Measurements from ENCODE around the gene PRDM5. TPM values are rescaled to one million over a fixed set of nuclear protein-coding genes. Genes with fewer than 3 reads are reported as not detected.

Gene PRDM5
- total RNA-seq, 1 experiment from 2014 or later, result 0.85 TPM

DNA sequence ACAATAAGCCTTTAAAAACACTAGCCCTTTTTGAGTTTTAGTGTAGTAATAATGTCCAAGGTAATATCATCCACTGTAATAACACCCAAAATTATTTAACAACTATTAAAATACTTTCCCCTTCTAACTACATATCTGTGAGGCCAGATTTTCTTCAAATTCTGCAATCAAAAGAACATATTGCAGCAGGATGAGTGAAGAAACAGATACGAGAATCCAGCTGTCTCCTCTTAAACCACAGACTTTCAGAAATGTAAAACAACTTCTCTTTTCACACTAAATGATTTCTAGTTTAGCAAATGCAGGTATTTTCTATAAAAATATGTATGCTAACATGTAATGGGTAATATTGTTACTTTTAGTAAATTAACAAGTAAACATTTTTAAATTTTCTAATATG is 148.9 kb downstream of the PRDM5 start:
- H3K79me2 ChIP-seq (ENCODE audit: low read depth), result no peaks in the 10 kb centered on the region
- no peak overlapping the region for H3K4me2 ChIP-seq
- H2AFZ ChIP-seq, result no peak overlapping the region
- no peaks in the 10 kb centered on the region for H3K4me1 ChIP-seq (replicated peaks; ENCODE audit: insufficient read depth)
- no peaks in the 10 kb centered on the region for H3K9me3 ChIP-seq (ENCODE audit: insufficient read depth, low read depth)
- ChIA-PET CTCF (no interaction called here), POLR2A (ENCODE audit: unreplicated experiment) (no interaction called here)
- no peak overlapping the region for H3K27ac ChIP-seq
- H3F3A ChIP-seq (ENCODE audit: insufficient read depth, low read depth), result no peaks in the 10 kb centered on the region
- H4K20me1 ChIP-seq (ENCODE audit: insufficient read depth), result no peaks in the 10 kb centered on the region
- DNase-seq, result no peak
- TF ChIP-seq EZH2 (IDR thresholded peaks at IDR 0.05; ENCODE audit: low read depth), result no peak
- TF ChIP-seq, protein P1, sequence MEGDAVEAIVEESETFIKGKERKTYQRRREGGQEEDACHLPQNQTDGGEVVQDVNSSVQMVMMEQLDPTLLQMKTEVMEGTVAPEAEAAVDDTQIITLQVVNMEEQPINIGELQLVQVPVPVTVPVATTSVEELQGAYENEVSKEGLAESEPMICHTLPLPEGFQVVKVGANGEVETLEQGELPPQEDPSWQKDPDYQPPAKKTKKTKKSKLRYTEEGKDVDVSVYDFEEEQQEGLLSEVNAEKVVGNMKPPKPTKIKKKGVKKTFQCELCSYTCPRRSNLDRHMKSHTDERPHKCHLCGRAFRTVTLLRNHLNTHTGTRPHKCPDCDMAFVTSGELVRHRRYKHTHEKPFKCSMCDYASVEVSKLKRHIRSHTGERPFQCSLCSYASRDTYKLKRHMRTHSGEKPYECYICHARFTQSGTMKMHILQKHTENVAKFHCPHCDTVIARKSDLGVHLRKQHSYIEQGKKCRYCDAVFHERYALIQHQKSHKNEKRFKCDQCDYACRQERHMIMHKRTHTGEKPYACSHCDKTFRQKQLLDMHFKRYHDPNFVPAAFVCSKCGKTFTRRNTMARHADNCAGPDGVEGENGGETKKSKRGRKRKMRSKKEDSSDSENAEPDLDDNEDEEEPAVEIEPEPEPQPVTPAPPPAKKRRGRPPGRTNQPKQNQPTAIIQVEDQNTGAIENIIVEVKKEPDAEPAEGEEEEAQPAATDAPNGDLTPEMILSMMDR (conservative IDR thresholded peaks at IDR 0.05), result no peak
- no peak overlapping the region for H3K4me3 ChIP-seq
- no TSS peak for BruUV-seq (replicated peaks)
- H3K9me2 ChIP-seq (ENCODE audit: insufficient read depth), result no peaks in the 10 kb centered on the region
- H3K36me3 ChIP-seq (ENCODE audit: low read depth), result no peaks in the 10 kb centered on the region
- no peaks in the 10 kb centered on the region for H3K27me3 ChIP-seq (ENCODE audit: insufficient read depth, low read depth)
- intact Hi-C loops (cut with micrococcal nuclease; ENCODE audit: unreplicated experiment), result no loop called here

DNA sequence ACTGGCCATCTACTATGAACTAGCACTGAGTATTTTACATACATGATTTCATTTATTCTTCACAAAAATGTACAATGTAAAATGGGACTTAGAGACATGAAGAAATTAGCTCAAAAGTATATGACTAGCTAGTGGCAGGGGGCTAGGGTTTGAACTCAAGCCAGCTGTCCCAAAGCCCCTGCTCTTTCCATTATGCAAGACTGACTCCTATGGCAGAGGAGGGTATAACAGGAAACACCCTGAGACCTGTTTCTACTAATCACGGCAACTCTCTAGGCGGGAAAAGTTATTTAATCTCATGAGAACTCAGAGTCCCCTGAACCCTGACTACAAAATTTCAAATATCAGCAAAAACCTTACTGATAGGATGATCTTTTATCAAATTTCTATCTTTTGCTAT is 150.6 kb downstream of the PRDM5 start:
- no peaks in the 10 kb centered on the region for H3K4me1 ChIP-seq (replicated peaks; ENCODE audit: insufficient read depth)
- H2AFZ ChIP-seq, result no peak overlapping the region
- no peak overlapping the region for H3K27ac ChIP-seq
- H3K36me3 ChIP-seq (ENCODE audit: low read depth), result no peaks in the 10 kb centered on the region
- intact Hi-C loops (cut with micrococcal nuclease; ENCODE audit: unreplicated experiment), result no loop called here
- no peak for TF ChIP-seq EZH2 (IDR thresholded peaks at IDR 0.05; ENCODE audit: low read depth)
- no peak for DNase-seq
- ChIA-PET POLR2A (ENCODE audit: unreplicated experiment) (no interaction called here), CTCF (no interaction called here)
- H3K27me3 ChIP-seq (ENCODE audit: insufficient read depth, low read depth), result no peaks in the 10 kb centered on the region
- BruUV-seq (replicated peaks), result no TSS peak
- H4K20me1 ChIP-seq (ENCODE audit: insufficient read depth), result no peaks in the 10 kb centered on the region
- H3K4me3 ChIP-seq, result no peak overlapping the region
- H3F3A ChIP-seq (ENCODE audit: insufficient read depth, low read depth), result no peaks in the 10 kb centered on the region
- H3K79me2 ChIP-seq (ENCODE audit: low read depth), result no peaks in the 10 kb centered on the region
- no peak overlapping the region for H3K4me2 ChIP-seq
- no peaks in the 10 kb centered on the region for H3K9me2 ChIP-seq (ENCODE audit: insufficient read depth)
- no peaks in the 10 kb centered on the region for H3K9me3 ChIP-seq (ENCODE audit: insufficient read depth, low read depth)

DNA sequence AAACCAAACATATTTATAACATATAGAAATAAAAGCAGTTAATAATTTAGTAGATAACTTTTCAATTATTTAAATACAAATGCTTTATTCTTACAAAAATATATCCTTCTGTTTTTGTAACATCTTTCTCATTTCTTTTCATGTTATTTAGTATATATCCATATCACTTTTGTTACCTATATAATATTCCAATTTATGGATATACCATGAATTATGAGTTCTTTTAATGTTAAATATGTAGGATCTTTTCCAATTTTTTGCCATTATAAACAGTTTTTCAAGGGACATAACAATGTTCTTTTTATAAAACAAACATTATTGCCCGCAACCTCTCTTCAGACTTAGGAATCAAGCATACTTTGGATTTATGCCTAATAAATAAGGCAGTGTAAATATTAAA is 151.6 kb downstream of the PRDM5 start:
- intact Hi-C loops (cut with micrococcal nuclease; ENCODE audit: unreplicated experiment), result no loop called here
- H3K4me3 ChIP-seq, result no peak overlapping the region
- H4K20me1 ChIP-seq (ENCODE audit: insufficient read depth), result no peaks in the 10 kb centered on the region
- H3K27me3 ChIP-seq (ENCODE audit: insufficient read depth, low read depth), result no peaks in the 10 kb centered on the region
- no peaks in the 10 kb centered on the region for H3K36me3 ChIP-seq (ENCODE audit: low read depth)
- ChIA-PET POLR2A (ENCODE audit: unreplicated experiment) (no interaction called here), CTCF (no interaction called here)
- no peak for DNase-seq
- H3K9me2 ChIP-seq (ENCODE audit: insufficient read depth), result no peaks in the 10 kb centered on the region
- TF ChIP-seq EZH2 (IDR thresholded peaks at IDR 0.05; ENCODE audit: low read depth), result no peak
- TF ChIP-seq, protein P1 (conservative IDR thresholded peaks at IDR 0.05), result no peak
- no peak overlapping the region for H3K4me2 ChIP-seq
- H3K9me3 ChIP-seq (ENCODE audit: insufficient read depth, low read depth), result no peaks in the 10 kb centered on the region
- H2AFZ ChIP-seq, result no peak overlapping the region
- H3K79me2 ChIP-seq (ENCODE audit: low read depth), result no peaks in the 10 kb centered on the region
- no TSS peak for BruUV-seq (replicated peaks)
- no peaks in the 10 kb centered on the region for H3F3A ChIP-seq (ENCODE audit: insufficient read depth, low read depth)
- no peak overlapping the region for H3K27ac ChIP-seq
- H3K4me1 ChIP-seq (replicated peaks; ENCODE audit: insufficient read depth), result no peaks in the 10 kb centered on the region

DNA sequence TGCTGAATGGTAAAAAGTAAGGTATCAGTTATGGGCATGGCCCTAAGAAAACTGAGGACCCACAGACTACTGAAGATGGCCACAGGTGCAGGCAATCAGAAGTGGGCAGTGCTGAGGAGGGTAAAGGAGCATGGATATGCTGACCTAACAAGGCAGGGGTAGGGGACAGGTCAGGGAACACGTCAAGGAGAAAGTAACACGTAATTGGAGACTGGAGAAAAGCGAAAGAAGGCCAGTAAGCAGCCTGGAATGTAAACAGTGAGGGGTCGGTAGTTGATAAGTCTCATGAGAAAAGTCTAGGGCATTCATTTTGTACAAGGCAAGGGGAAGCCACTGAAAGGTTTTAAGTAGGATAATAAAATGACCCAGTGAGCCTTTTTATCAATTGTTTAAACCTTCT is 153.3 kb downstream of the PRDM5 start:
- no peaks in the 10 kb centered on the region for H3K9me3 ChIP-seq (ENCODE audit: insufficient read depth, low read depth)
- no peaks in the 10 kb centered on the region for H3K79me2 ChIP-seq (ENCODE audit: low read depth)
- ChIA-PET POLR2A (ENCODE audit: unreplicated experiment) (interaction anchor here (0.7 kb wide), 1 partner anchor 14 kb away, joined by 7 read pairs; no protein-coding TSS in a partner anchor), CTCF (no interaction called here)
- no peak for DNase-seq
- no peaks in the 10 kb centered on the region for H3K4me1 ChIP-seq (replicated peaks; ENCODE audit: insufficient read depth)
- H3K27ac ChIP-seq, result no peak overlapping the region
- no peaks in the 10 kb centered on the region for H4K20me1 ChIP-seq (ENCODE audit: insufficient read depth)
- H2AFZ ChIP-seq, result no peak overlapping the region; the same call in 1 of the 2 replicates
- TF ChIP-seq, protein P1 (conservative IDR thresholded peaks at IDR 0.05), result no peak
- no peak for TF ChIP-seq EZH2 (IDR thresholded peaks at IDR 0.05; ENCODE audit: low read depth)
- no peaks in the 10 kb centered on the region for H3K27me3 ChIP-seq (ENCODE audit: insufficient read depth, low read depth)
- no TSS peak for BruUV-seq (replicated peaks)
- H3F3A ChIP-seq (ENCODE audit: insufficient read depth, low read depth), result no peaks in the 10 kb centered on the region
- H3K4me2 ChIP-seq, result no peak overlapping the region
- intact Hi-C loops (cut with micrococcal nuclease; ENCODE audit: unreplicated experiment), result no loop called here
- no peaks in the 10 kb centered on the region for H3K9me2 ChIP-seq (ENCODE audit: insufficient read depth)
- H3K36me3 ChIP-seq (ENCODE audit: low read depth), result no peaks in the 10 kb centered on the region
- H3K4me3 ChIP-seq, result no peak overlapping the region
